NK-92 (cell line): Measurements from ENCODE around the gene RNF41.

Experiments
- DNase-seq: peaks from one replicate; lab custom pipeline; 2025; ENCODE audit not compliant: unreplicated experiment; lab: John Stamatoyannopoulos, UW

The RNF41 gene

GRCh38 chr12:56244494-56244893 lies 22.8 kb upstream of the RNF41 start:
- no peak for DNase-seq

GRCh38 chr12:56243731-56244181 lies 22.0 kb upstream of the RNF41 start:
- no peak for DNase-seq

- DNase-seq, result no peak
Measured at GRCh38 chr12:56242986-56243385, 21.3 kb upstream of the RNF41 start.

- DNase-seq, result no peak
Measured at GRCh38 chr12:56241424-56242303, 19.9 kb upstream of the RNF41 start.

- no peak for DNase-seq
Measured at GRCh38 chr12:56237552-56237951, 15.8 kb upstream of the RNF41 start.

- no peak for DNase-seq
Measured at GRCh38 chr12:56236985-56237384, 15.3 kb upstream of the RNF41 start.

GRCh38 chr12:56236091-56236490 lies 14.4 kb upstream of the RNF41 start:
- no peak for DNase-seq

GRCh38 chr12:56234746-56235436 lies 13.2 kb upstream of the RNF41 start:
- DNase-seq, result no peak

GRCh38 chr12:56231184-56231582 lies 9.5 kb upstream of the RNF41 start:
- DNase-seq, result no peak

- DNase-seq, result no peak
Measured at GRCh38 chr12:56230432-56231183, 8.9 kb upstream of the RNF41 start.

- no peak for DNase-seq
Measured at GRCh38 chr12:56229916-56230431, 8.3 kb upstream of the RNF41 start, which contains the start of gene SLC39A5. TSS of gene SLC39A5 (plus strand) at chr12:56230051. CDS start at chr12:56231275, 1,224 bp downstream.

GRCh38 chr12:56229082-56229481 lies 7.4 kb upstream of the RNF41 start:
- DNase-seq, result no peak

- no peak for DNase-seq
Measured at GRCh38 chr12:56224954-56225353, 3.2 kb upstream of the RNF41 start.

- DNase-seq, result no peak
Measured at GRCh38 chr12:56224102-56224701, 2.5 kb upstream of the RNF41 start, which contains the start of gene NABP2. TSS of gene NABP2 (plus strand) at chr12:56224342. CDS start at chr12:56224857, 515 bp downstream.

GRCh38 chr12:56223571-56224101 lies 1.9 kb upstream of the RNF41 start:
- DNase-seq, result no peak

- no peak for DNase-seq
Measured at GRCh38 chr12:56222531-56222895, 791 bp upstream of the RNF41 start.

GRCh38 chr12:56221232-56221756 lies 428 bp downstream of the RNF41 start:
- DNase-seq, result no peak

GRCh38 chr12:56220611-56221231 lies 1.0 kb downstream of the RNF41 start:
- DNase-seq, result no peak

GRCh38 chr12:56219840-56220239 lies 1.9 kb downstream of the RNF41 start:
- DNase-seq, result no peak

- no peak for DNase-seq
Measured at GRCh38 chr12:56216461-56216860, 5.3 kb downstream of the RNF41 start.
